ENCODE measurements around the gene GFER.

DNA sequence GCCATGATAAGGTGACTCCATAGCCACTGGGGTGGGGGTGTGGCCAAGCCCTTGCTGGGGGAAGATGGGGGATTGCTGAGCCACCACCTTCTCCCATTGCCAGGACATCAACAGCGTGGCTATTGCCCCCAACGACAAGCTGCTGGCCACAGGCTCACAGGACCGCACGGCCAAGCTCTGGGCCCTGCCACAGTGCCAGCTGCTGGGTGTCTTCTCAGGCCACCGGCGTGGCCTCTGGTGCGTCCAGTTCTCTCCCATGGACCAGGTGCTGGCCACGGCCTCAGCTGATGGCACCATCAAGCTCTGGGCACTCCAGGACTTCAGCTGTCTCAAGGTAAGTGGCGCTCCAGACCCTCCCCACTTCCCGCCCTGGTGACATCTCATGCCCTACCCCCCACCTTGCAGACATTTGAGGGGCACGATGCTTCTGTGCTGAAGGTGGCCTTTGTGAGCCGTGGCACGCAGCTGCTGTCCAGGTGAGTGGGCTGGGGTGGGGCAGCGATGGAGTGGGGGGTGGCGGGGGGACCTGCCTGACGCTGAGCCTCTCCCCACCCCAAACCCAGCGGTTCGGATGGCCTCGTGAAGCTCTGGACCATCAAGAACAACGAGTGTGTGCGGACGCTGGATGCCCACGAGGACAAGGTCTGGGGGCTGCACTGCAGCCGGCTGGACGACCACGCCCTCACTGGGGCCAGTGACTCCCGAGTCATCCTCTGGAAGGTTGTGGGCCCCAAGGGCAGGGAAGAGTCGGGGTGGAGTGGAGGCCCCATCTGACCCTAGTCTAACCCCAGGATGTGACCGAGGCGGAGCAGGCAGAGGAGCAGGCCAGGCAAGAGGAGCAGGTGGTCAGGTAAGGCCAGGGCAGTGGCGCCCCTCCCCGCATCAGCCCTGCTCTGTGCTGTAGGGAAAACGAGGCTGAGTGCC lies 6.8 kb upstream of the GFER start:
- TF ChIP-seq RARB (CRISPR knock-in tag; IDR thresholded peaks at IDR 0.05) (no peak), PPARA (CRISPR knock-in tag; IDR thresholded peaks at IDR 0.05; ENCODE audit: borderline replicate concordance) (no peak), TCF4 (CRISPR knock-in tag; IDR thresholded peaks at IDR 0.05; ENCODE audit: borderline replicate concordance) (no peak)

Measured in SK-N-SH treated with all-trans-retinoic acid at 6 μM for 48 hours (cell line).